GM12892 (cell line): Measurements from ENCODE around the gene DDX24.

Experiments
- POLR2A ChIP-seq: IDR thresholded peaks from 2 replicates; pipeline ENCODE4 v1.6.1; 2011; ENCODE audit warnings: low read depth, low read length, control low read depth
- POLR2AphosphoS5 ChIP-seq: IDR thresholded peaks from 2 replicates; pipeline ENCODE4 v1.6.1; 2011; ENCODE audit warnings: low read depth, low read length, control low read depth

DNA sequence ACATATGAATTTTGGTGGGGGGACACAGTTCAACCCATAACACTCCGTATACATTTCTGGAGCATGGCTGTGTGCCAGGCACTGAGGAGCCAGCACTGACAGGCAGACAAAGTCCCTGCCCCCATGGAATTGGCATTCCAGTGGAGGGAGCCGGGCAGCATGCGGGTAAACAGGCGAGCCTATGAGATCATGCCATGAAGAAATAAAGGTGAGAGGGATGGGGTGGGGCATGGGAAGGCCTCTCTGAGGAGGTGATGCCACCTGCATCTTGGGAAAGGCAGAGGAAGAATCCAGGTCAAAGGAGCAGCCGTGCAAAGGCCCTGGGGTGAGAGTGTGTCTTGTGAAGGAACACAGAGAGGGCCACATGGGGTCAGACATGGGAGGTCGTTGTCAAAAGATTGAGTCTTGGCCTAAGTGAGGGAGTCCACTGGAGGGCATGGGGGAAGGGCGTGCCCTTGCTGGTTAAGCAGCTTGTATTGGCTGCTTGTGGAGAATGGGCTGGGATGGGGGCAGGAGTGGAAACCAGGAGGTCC, 51.3 kb downstream of the DDX24 start:
- TF ChIP-seq POLR2AphosphoS5, result no peak
- TF ChIP-seq POLR2A, result no peak
